ENCODE results near the gene KNSTRN. TPM values are rescaled to one million over a fixed set of nuclear protein-coding genes. Genes with fewer than 3 reads are reported as not detected.

The KNSTRN gene
- total and polyA plus RNA-seq, 2 of the 13 experiments (the other 11 are each of a cell fraction or from before 2014, with no cell fraction given) = 20.3 to 62.3 TPM

DNA sequence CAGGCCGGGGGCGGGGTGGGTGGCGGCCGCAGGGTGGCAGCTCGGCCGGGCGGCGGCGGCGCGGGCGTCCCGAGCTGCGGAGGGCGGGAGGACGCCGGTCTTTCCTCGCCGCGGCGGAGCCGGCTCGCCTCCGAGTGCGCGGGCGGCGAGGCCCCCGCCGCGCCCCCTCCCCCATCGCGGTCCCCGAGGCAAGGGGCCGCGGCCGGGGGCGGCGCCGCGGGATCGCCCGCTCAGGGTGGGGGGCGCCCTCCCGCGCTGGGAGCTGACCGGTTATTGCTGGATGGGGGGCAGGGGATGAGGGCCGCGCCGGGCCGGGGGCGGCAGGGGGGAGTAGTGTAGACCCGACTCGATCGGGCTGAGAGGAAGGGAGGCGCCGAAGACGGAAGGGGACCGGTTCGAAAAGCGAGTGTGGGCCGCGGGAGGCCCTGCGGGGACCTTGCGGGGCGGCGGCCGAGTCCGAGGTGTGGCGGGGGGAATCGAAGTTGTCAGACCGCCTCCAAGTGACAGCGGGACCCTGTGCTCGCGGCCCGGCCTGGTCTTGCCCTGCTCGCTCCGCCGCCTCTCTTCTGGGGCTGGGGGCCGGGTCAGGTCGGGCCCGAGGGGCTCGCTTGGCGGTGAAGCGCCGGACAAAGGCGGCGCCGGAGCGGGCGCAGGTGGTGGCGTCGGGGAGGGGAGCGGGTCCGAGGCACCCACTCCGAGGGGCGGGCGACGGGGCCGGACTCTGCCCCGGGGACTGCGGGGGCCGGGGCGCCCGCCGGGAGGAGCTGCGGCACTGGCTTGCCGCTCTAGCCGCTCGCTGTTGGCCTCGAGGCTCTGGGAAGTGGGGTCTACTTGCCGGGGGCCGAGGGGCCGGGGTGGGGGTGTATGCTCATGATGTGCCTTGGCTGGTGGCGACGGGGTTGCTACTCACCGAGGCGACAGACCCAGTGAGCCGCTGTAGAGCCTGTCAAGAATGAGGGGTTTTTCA, 59.3 kb downstream of the KNSTRN start (continued):
- TF ChIP-seq ZMAT3 (CRISPR knock-in tag; conservative IDR thresholded peaks at IDR 0.05) = no peak
- no peak for TF ChIP-seq HCFC1 (IDR thresholded peaks at IDR 0.05; ENCODE audit: low read depth, low read length)
- no peak for TF ChIP-seq MAFF (IDR thresholded peaks at IDR 0.05; ENCODE audit: low read depth, low read length)
- no peak for TF ChIP-seq ARNTL (CRISPR knock-in tag; IDR thresholded peaks at IDR 0.05)
- TF ChIP-seq MYNN (CRISPR knock-in tag; IDR thresholded peaks at IDR 0.05; ENCODE audit: low read depth) = no peak
- TF ChIP-seq HOXA9 (CRISPR knock-in tag; IDR thresholded peaks at IDR 0.05; ENCODE audit: borderline replicate concordance) = no peak
- TF ChIP-seq RFX5 (IDR thresholded peaks at IDR 0.05; ENCODE audit: low read depth, low read length) = no peak
- TF ChIP-seq ZMYM3 (CRISPR knock-in tag; IDR thresholded peaks at IDR 0.05) = no peak
- TF ChIP-seq GPN1 (CRISPR knock-in tag; IDR thresholded peaks at IDR 0.05; ENCODE audit: borderline replicate concordance) = no peak
- no peak for TF ChIP-seq ZSCAN12 (CRISPR knock-in tag; IDR thresholded peaks at IDR 0.05)
- TF ChIP-seq GFI1 (CRISPR knock-in tag; IDR thresholded peaks at IDR 0.05; ENCODE audit: borderline replicate concordance) = no peak
- TF ChIP-seq ONECUT2 (CRISPR knock-in tag; IDR thresholded peaks at IDR 0.05) = no peak
- TF ChIP-seq, protein P1, sequence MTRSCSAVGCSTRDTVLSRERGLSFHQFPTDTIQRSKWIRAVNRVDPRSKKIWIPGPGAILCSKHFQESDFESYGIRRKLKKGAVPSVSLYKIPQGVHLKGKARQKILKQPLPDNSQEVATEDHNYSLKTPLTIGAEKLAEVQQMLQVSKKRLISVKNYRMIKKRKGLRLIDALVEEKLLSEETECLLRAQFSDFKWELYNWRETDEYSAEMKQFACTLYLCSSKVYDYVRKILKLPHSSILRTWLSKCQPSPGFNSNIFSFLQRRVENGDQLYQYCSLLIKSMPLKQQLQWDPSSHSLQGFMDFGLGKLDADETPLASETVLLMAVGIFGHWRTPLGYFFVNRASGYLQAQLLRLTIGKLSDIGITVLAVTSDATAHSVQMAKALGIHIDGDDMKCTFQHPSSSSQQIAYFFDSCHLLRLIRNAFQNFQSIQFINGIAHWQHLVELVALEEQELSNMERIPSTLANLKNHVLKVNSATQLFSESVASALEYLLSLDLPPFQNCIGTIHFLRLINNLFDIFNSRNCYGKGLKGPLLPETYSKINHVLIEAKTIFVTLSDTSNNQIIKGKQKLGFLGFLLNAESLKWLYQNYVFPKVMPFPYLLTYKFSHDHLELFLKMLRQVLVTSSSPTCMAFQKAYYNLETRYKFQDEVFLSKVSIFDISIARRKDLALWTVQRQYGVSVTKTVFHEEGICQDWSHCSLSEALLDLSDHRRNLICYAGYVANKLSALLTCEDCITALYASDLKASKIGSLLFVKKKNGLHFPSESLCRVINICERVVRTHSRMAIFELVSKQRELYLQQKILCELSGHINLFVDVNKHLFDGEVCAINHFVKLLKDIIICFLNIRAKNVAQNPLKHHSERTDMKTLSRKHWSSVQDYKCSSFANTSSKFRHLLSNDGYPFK (CRISPR knock-in tag; IDR thresholded peaks at IDR 0.05; ENCODE audit: borderline replicate concordance) = no peak
- TF ChIP-seq, protein P2, sequence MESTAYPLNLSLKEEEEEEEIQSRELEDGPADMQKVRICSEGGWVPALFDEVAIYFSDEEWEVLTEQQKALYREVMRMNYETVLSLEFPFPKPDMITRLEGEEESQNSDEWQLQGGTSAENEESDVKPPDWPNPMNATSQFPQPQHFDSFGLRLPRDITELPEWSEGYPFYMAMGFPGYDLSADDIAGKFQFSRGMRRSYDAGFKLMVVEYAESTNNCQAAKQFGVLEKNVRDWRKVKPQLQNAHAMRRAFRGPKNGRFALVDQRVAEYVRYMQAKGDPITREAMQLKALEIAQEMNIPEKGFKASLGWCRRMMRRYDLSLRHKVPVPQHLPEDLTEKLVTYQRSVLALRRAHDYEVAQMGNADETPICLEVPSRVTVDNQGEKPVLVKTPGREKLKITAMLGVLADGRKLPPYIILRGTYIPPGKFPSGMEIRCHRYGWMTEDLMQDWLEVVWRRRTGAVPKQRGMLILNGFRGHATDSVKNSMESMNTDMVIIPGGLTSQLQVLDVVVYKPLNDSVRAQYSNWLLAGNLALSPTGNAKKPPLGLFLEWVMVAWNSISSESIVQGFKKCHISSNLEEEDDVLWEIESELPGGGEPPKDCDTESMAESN (CRISPR knock-in tag; conservative IDR thresholded peaks at IDR 0.05) = no peak; the same call in 1 of the 2 replicates
- no peak for TF ChIP-seq ZMYM4 (CRISPR knock-in tag; IDR thresholded peaks at IDR 0.05)
- TF ChIP-seq IRF1 (CRISPR knock-in tag; IDR thresholded peaks at IDR 0.05; ENCODE audit: low read depth) = no peak
- TF ChIP-seq RNF219 (CRISPR knock-in tag; IDR thresholded peaks at IDR 0.05) = no peak
- no peak for TF ChIP-seq KMT2A (CRISPR knock-in tag; IDR thresholded peaks at IDR 0.05)
- no peak for TF ChIP-seq BRCA1 (CRISPR knock-in tag; IDR thresholded peaks at IDR 0.05)
- TF ChIP-seq ZFP36L2 (CRISPR knock-in tag; IDR thresholded peaks at IDR 0.05) = no peak
- TF ChIP-seq MYC (CRISPR knock-in tag; IDR thresholded peaks at IDR 0.05; ENCODE audit: borderline replicate concordance) = no peak; the same call in 1 of the 2 replicates
- no peak for TF ChIP-seq SOX5 (CRISPR knock-in tag; IDR thresholded peaks at IDR 0.05; ENCODE audit: borderline replicate concordance)
- TF ChIP-seq KAT8 (CRISPR knock-in tag; IDR thresholded peaks at IDR 0.05) = no peak
